B cell (primary cell): ENCODE results near the gene ZDHHC1.

Source experiments
- CTCF ChIP-seq: fragments of 200-600 bp; IDR thresholded peaks from one replicate; pipeline ENCODE4 v1.8.0; 2022; ENCODE audit warnings: antibody characterized with exemption, mild to moderate bottlenecking
- EZH2 ChIP-seq: IDR thresholded peaks from 2 replicates; pipeline ENCODE4 v1.6.1; 2012; ENCODE audit warnings: borderline replicate concordance, low read depth, mild to moderate bottlenecking, moderate library complexity, low read length; ENCODE audit not compliant: insufficient read depth, poor library complexity, severe bottlenecking

DNA sequence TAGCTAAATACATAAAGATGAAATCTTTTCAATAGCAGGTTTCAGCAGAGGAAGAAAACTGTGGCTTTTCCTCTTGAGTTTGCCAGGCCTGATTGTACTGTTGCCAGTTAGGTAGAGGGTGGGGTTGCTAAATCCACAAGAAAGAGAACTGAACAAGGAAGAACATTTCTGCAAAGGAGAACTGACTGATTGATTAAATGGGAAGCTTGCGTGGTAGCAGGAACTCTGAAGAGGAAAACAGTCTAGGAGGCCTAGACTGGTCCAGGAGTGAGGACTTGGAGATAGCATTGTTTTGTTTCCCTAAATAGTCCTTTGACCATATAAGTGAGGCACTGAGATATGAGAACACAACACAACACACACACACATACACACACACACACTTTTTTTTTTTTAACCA is 70.9 kb downstream of the ZDHHC1 start:
- TF ChIP-seq CTCF (no peak), EZH2 (no peak)
